Endothelial cell of umbilical vein (primary cell): ENCODE measurements around the gene ACTL7A. TPM values are rescaled to one million over a fixed set of nuclear protein-coding genes. Genes with fewer than 3 reads are reported as not detected.
A peak's percentile ranks its signal among the peaks of the same experiment; 100 is the strongest.

Experiments
- BruUV-seq: library from RNA; stranded (reverse); fragments of 400-500 nt; replicated peaks from 2 replicates; lab custom pipeline; 2021; lab: Mats Ljungman, UMichigan
- CTCF ChIA-PET: fragments of 300-600, 350-600 bp; sonication (Branson Sonifier 250); formaldehyde crosslinking; loops from one replicate; lab custom pipeline; 2021; ENCODE audit warnings: antibody characterized with exemption, inconsistent platforms; lab: Charles Lee
- POLR2A ChIA-PET: fragments of 300-600, 350-600 bp; sonication (Branson Sonifier 250); formaldehyde crosslinking; loops from one replicate; lab custom pipeline; 2021; ENCODE audit warnings: antibody characterized with exemption, inconsistent platforms; lab: Charles Lee
- DNase-seq: peaks from one replicate; pipeline ENCODE4 v3.0.0-alpha.2; 2011; ENCODE audit warnings: low read depth, low spot score
- FAIRE-seq: peaks from 2 replicates; lab custom pipeline; 2011; peaks lifted over from hg19 to GRCh38; lab: Jason Lieb, UNC
- H2AFZ ChIP-seq: 2 replicates; pipeline ENCODE4 v1.6.0; 2012; ENCODE audit warnings: low read depth, low read length, control low read depth, inconsistent platforms
- H3K27ac ChIP-seq: 2 replicates; pipeline ENCODE4 v1.5.1; 2011; ENCODE audit warnings: low read depth, mild to moderate bottlenecking, control low read depth, low read length, moderate library complexity; ENCODE audit not compliant: insufficient read depth
- H3K27me3 ChIP-seq, 2 experiments: 2 replicates each; pipeline versions ENCODE4 v1.6.0 to v1.6.1; 2011; ENCODE audit warnings: low read length in 2 of 2, mixed read lengths in 1 of 2; ENCODE audit not compliant: control insufficient read depth in 2 of 2, insufficient read depth in 2 of 2
- H3K36me3 ChIP-seq, 2 experiments: 2 replicates in 1 of 2; 3 replicates in 1 of 2; pipeline ENCODE4 v1.5.1; 2011; ENCODE audit warnings: low read length in 2 of 2, mild to moderate bottlenecking in 1 of 2, moderate library complexity in 1 of 2; ENCODE audit not compliant: control insufficient read depth in 2 of 2, insufficient read depth in 2 of 2; ENCODE audit errors: extremely low read depth in 1 of 2
- H3K4me1 ChIP-seq: 3 replicates; pipeline ENCODE4 v1.5.1; 2011; ENCODE audit warnings: mild to moderate bottlenecking, low read length; ENCODE audit not compliant: control insufficient read depth, insufficient read depth; ENCODE audit errors: extremely low read depth
- H3K4me2 ChIP-seq: 2 replicates; pipeline ENCODE4 v1.6.1; 2011; ENCODE audit warnings: low read length, control low read depth, mixed read lengths; ENCODE audit not compliant: insufficient read depth
- H3K4me3 ChIP-seq, 3 experiments: fragments of 200-600 bp in 1 of 3; sonication (generic), shearing (Covaris generic) in 1 of 3; replicated peaks in 1 of 3; 2 replicates each; pipeline ENCODE4 v1.5.1; 2011 to 2016; ENCODE audit warnings: control low read depth in 3 of 3, low read length in 3 of 3, mild to moderate bottlenecking in 2 of 3, inconsistent platforms in 1 of 3, low read depth in 1 of 3, moderate library complexity in 1 of 3; ENCODE audit not compliant: insufficient read depth in 1 of 3
- H3K79me2 ChIP-seq: 2 replicates; pipeline ENCODE4 v1.6.0; 2012; ENCODE audit warnings: low read length, inconsistent platforms; ENCODE audit not compliant: control insufficient read depth, insufficient read depth
- H3K9ac ChIP-seq: replicated peaks from 2 replicates; pipeline ENCODE3; 2011; ENCODE audit warnings: low read length, control low read depth; ENCODE audit not compliant: insufficient read depth; ENCODE audit errors: extremely low read depth
- H3K9me1 ChIP-seq: replicated peaks from 3 replicates; pipeline ENCODE4 v1.6.0; 2011; ENCODE audit warnings: mild to moderate bottlenecking, low read length; ENCODE audit not compliant: control insufficient read depth, insufficient read depth; ENCODE audit errors: extremely low read depth
- H3K9me3 ChIP-seq: replicated peaks from 2 replicates; pipeline ENCODE4 v1.5.1; 2012; ENCODE audit warnings: low read length, inconsistent platforms; ENCODE audit not compliant: control insufficient read depth, insufficient read depth
- H4K20me1 ChIP-seq: replicated peaks from 2 replicates; pipeline ENCODE3; 2011; ENCODE audit warnings: mild to moderate bottlenecking, low read length; ENCODE audit not compliant: control insufficient read depth, insufficient read depth; ENCODE audit errors: extremely low read depth
- FOS ChIP-seq: IDR thresholded peaks from 2 replicates; pipeline ENCODE4 v1.6.1; 2011; ENCODE audit warnings: mild to moderate bottlenecking, low read length, moderate library complexity, borderline replicate concordance; ENCODE audit not compliant: insufficient read depth
- GATA2 ChIP-seq: IDR thresholded peaks from 2 replicates; pipeline ENCODE4 v1.7.0; 2011; ENCODE audit warnings: low read depth, mild to moderate bottlenecking, moderate library complexity, mixed read lengths, low read length; ENCODE audit not compliant: insufficient read length, insufficient read depth
- JUN ChIP-seq: IDR thresholded peaks from 2 replicates; pipeline ENCODE4 v1.6.1; 2011; ENCODE audit warnings: borderline replicate concordance, low read depth; ENCODE audit not compliant: insufficient read length, insufficient read depth
- MYC ChIP-seq: IDR thresholded peaks from one replicate; pipeline ENCODE4 v1.6.1; 2011; ENCODE audit warnings: mild to moderate bottlenecking, low read depth, low read length
- dilution Hi-C: fragments of 300-500 bp; cut with MboI; formaldehyde crosslinking; loops from one replicate; pipeline ENCODE4 v1.15.0; 2019; ENCODE audit warnings: low sequenced_read_pairs; ENCODE audit not compliant: extremely low pct_ligation_motif_present
- intact Hi-C: fragments of 100-400 bp; cut with micrococcal nuclease; formaldehyde crosslinking; loops from one replicate; pipeline ENCODE4 v1.10.0; 2022
- polyA plus RNA-seq, 4 experiments: library from polyadenylated mRNA; depleted of rRNA in 3 of 4; stranded (reverse) in 3 of 4; unstranded in 1 of 4; fragments of >200 nt; gene quantifications; 2 replicates each; pipeline versions ENCODE4 v1.2.1 to v1.2.3, GENCODE V29; 2011 to 2012; ENCODE audit warnings: missing spikeins in 1 of 4
- total RNA-seq: library from RNA; stranded (reverse); gene quantifications from 2 replicates; pipeline ENCODE4 v1.2.3, GENCODE V29; 2021
- TF ChIP-seq, protein P1 (sequence below), 2 donors: IDR thresholded peaks; 1 replicate in 1 of 2; 2 replicates in 1 of 2; pipeline ENCODE4 v1.5.1; 2011; ENCODE audit warnings: low read length in 2 of 2, mild to moderate bottlenecking in 2 of 2, moderate library complexity in 2 of 2, control low read depth in 1 of 2, inconsistent platforms in 1 of 2, low read depth in 1 of 2; ENCODE audit not compliant: insufficient read depth in 1 of 2; ENCODE audit errors: extremely low read depth in 1 of 2

ACTL7A gene
- total and polyA plus RNA-seq, 2 donors (not counting 3 experiments of a cell fraction or from before 2014, with no cell fraction given), result not detected

- no peak overlapping the region for H3K4me3 ChIP-seq
- no peak overlapping the region for H3K9ac ChIP-seq
- no peaks in the 10 kb centered on the region for H4K20me1 ChIP-seq
- H3K79me2 ChIP-seq, result no peaks in the 10 kb centered on the region
- peak; percentile 91 for FAIRE-seq
- no peak overlapping the region for H2AFZ ChIP-seq
- no peak overlapping the region for H3K4me2 ChIP-seq
- intact Hi-C loops, result loop anchor here (1.0 to 5.0 kb wide), 2 partner anchors 247 to 346 kb away; no protein-coding TSS in a partner anchor
- ChIA-PET POLR2A (no interaction called here), CTCF (interaction anchor here (0.7 to 2.4 kb wide), 16 partner anchors 9 to 1392 kb away, joined by 3 to 14 read pairs (median 6); no protein-coding TSS in a partner anchor)
- H3K4me1 ChIP-seq, result peaks cover 4% of the 10 kb centered on the region
- no peaks in the 10 kb centered on the region for H3K9me3 ChIP-seq
- no peaks in the 10 kb centered on the region for H3K27me3 ChIP-seq
- dilution Hi-C loops, result no loop called here
- TF ChIP-seq MYC (no peak), GATA2 (peak; percentile 16), FOS (peak; percentile 68), JUN (peak; percentile 51)
- TF ChIP-seq, protein P1, sequence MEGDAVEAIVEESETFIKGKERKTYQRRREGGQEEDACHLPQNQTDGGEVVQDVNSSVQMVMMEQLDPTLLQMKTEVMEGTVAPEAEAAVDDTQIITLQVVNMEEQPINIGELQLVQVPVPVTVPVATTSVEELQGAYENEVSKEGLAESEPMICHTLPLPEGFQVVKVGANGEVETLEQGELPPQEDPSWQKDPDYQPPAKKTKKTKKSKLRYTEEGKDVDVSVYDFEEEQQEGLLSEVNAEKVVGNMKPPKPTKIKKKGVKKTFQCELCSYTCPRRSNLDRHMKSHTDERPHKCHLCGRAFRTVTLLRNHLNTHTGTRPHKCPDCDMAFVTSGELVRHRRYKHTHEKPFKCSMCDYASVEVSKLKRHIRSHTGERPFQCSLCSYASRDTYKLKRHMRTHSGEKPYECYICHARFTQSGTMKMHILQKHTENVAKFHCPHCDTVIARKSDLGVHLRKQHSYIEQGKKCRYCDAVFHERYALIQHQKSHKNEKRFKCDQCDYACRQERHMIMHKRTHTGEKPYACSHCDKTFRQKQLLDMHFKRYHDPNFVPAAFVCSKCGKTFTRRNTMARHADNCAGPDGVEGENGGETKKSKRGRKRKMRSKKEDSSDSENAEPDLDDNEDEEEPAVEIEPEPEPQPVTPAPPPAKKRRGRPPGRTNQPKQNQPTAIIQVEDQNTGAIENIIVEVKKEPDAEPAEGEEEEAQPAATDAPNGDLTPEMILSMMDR (IDR thresholded peaks at IDR 0.05; ENCODE audit: extremely low read depth in 1 of 2, insufficient read depth in 1 of 2, low read depth in 1 of 2, low read length in 2 of 2), result peak; percentile 38 to 64
- DNase-seq, result peak; percentile 75
- no peaks in the 10 kb centered on the region for H3K36me3 ChIP-seq
- H3K9me1 ChIP-seq, result no peaks in the 10 kb centered on the region
- no peak overlapping the region for H3K27ac ChIP-seq
- BruUV-seq, result no TSS peak
Measured at GRCh38 chr9:108813951-108814601, 48.0 kb upstream of the ACTL7A start.
